Stimulated activated CD4-positive, alpha-beta T cell treated with anti-CD3 and anti-CD28 coated beads, Interleukin-4, amount 100 ng/mL, for 1 hour (primary cell): Measurements from ENCODE around the gene CYP46A1.
"Not testable (repeated sequence)": the region's sequence is repeated elsewhere in the genome, so short reads cannot be mapped to it uniquely, and the experiment has no call there.

ENCODE experiments used
- DNase-seq: peaks from one replicate; pipeline ENCODE4 v3.0.0-alpha.2; 2020

Gene CYP46A1

DNA sequence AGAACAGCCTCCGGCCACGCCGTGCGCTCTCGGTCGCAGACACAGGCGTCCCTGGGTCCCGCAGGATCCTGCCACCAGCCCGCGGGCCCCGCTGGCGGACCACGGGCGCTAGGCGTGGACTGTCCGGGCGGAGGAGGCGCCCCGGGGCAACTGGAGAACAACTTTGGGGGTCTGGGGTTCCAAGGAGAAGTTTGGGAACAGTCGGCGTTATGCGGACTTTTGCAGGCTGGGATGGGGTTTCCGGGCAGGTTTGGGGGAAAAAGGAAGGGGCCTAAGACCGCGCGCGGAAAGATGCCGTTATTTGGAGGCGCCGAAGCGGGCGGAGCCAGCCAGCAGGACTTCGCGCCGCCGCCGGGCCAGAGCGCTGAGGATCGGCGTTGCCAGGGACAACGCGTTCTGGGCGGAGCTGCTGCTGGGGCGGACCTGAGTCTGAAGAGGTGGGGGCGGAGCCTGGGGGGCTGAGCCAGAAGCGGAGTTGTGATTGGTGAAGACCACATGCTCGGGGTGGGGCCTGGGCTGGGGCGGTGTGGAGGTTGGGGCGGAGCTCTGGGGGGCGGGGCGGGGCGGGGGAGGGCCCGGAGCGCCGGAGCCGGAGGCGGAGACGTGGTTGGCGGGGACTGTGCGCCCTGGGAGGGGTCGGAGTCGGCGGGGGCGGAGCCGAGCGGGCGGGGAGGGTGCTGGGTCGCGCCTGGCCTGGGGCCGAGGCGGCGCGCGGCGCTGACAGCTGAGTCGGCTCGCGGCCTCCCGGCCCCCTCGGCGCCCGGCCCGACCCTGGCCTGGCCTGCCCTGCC, at the start of gene CYP46A1:
Gene CYP46A1, plus strand, starts transcription at position 680 of the 791 bp plus-strand sequence. CDS start 120 bp downstream, outside the sequence.
- peak; percentile 100 for DNase-seq

DNA sequence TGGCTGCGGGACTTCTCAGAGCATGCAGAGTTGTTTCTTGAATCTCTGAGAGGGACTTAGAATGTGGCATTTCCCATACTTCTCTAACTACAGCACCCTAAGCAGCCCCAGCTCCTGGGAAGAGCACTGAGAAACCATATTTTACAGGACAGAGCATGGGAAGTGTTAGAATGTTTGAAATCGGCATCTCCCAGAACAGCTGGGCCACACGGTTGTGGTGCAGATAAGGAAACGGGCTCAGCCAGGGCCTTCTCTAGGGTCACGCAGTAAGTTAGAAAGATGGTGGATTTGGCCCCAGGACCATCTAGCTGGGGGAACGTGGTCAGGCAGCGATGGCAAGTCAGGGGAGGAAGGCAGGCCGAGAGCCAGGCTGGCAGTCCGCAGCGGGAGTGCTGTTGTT, 49.7 kb upstream of the CYP46A1 start:
- DNase-seq = no peak

DNA sequence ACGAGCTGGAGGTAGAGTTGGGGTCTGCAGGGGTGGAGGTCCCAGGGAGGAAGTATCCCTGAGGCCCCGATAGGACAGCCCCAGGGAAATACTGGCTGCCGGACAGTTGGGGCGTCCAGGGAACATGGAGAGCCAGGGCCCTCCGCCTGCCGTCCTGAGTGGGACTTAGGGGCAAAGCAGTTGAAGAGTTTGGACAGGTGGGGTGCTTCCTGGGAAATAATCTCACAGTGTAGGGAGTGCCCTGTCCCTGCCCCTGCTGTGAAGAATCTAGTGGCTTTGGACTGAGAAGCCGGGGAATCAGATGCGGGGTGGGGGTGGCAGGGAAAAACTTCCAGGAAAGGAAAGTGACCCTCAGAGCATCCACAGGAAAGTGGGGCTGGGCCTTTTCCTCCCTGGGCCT, 49.0 kb upstream of the CYP46A1 start:
- DNase-seq = no peak

DNA sequence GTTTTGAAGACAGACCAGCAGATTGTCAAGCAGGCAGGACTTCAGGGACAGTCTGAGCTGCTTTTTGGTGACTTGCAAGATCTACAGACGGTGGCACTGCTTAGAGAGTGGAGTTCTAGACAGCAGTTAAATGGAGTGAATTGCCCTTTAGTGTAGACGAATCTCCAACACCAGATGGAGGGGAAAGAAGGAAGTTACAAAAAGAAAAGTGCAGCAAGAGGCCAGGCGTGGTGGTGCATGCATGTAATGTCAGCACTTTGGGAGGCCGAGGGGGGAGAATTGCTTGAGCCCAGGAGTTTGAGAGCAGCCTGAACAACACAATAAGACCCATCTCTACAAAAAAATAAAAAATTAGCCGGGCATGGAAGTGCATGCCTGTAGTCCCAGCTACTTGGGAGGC, 47.6 kb upstream of the CYP46A1 start:
- DNase-seq = no peak

DNA sequence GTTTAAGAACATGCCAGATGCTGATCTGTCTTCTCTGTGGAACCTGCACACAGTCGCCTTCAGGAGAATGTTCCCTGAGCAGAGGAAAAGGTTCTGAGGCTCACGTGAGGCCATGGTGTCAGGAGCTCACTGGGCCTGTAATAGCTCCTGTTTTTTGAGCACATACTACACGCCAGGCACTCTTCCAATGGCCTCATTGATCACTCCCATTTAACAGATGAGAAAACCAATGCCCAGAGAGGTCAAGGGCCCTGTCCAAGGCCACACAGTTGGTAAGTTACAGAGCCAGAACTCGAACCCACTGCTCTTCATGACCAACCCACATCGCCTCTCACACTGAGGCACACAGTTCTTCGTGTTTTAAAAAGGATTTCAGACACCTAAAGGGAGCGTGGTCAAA, 46.5 kb upstream of the CYP46A1 start:
- no peak for DNase-seq

DNA sequence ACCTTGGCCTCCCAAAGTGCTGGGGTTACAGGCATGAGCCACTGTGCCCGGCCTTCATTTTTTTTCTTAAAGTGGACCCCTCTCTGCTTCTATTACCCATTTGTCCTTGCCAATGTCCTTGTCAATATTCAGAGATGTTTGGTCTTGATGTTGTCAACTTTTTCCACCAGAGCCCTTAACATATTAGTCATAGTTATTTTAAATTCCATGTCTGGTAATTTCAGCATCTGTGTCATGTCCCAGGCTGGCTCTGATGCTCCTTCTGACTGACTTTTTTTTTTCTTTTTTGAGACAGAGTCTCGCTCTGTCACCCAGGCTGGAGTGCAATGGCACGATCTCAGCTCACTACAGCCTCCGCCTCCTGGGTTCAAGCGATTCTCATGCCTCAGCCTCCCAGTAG, 41.3 kb upstream of the CYP46A1 start:
- not testable (repeated sequence) for DNase-seq

DNA sequence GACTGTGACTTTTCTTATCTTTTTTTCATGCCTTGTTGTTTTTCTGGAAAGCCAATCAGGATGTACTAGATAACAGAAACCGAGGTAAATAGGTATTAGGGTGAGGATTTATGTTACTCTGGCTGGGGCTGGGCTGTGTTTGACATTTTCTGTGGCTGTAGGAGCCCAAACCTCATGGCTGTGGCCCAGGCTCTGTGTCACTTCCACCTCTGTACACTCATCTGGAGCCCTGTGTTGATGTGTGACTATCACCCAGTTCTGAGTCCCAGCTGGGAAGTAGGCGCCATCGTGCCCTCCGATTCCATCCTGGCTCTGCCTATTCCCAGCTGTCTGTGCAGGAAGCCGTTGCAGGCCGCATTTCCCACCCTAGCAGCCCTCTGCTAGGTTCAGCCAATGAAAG, 40.8 kb upstream of the CYP46A1 start:
- no peak for DNase-seq

DNA sequence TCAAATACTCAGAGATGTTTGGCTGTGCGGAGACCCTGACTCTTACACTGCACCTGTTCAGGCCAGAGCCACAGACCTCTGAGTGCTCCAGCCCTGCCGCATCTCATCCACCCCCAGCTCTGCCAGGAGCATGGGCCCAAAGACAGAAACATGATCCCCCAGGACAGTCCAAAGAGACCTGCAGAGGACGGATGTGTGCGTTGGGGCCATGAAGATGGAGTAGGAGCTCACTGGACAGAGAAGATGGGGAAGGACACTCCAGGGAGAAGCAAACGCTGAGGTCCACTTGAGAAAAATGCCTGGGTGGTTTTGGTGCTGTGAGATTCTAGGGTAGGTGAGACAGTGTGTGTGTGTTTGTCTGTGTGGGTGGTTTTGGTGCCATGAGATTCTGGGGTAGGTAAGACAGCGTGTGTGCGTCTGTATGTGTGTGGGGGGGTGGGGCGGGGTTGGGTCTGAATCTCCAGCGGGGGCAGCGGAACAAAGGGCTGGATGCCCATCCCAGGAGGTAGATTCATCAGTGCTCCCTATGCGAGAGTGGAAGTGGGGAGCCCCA, 40.0 kb upstream of the CYP46A1 start:
- DNase-seq = no peak

DNA sequence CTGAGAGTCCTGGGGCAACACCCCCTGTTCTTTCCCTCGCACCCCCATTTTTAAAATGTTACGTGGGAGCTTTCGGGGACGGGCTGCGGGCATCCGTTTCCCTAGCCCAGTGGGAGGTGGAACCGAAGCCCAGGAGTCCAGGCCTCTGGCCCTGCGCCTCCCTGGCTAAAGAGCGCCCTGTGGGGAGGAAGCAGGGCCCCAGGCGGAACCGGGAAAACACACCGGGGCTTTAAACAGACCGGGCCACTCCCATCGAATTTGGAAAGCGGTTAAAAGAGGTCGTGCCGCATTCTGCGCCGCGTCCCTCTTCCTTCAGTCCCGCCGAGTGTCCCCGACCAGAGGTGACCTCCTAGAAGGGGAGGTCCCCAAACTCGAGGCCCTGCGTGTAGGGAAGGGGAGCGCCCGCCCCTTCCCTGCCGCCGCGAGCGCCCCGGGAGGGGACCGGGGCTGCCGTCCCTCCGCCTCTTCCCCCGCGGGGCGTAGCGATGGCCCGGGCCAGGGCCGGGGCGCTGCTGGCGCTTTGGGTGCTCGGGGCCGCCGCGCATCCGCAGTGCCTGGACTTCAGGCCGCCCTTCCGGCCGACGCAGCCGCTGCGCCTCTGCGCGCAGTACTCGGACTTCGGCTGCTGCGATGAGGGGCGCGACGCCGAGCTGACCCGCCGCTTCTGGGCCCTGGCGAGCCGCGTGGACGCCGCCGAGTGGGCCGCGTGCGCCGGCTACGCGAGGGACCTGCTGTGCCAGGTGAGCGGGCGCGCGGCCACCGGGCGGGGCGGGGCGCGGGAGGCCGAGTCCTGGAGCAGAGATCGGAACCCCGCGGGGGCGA, 39.2 kb upstream of the CYP46A1 start, which contains the start of gene HHIPL1:
Gene HHIPL1, plus strand, starts transcription at position 407 of the 822 bp plus-strand sequence. Its CDS starts 79 bp downstream, at position 486.
- no peak for DNase-seq

DNA sequence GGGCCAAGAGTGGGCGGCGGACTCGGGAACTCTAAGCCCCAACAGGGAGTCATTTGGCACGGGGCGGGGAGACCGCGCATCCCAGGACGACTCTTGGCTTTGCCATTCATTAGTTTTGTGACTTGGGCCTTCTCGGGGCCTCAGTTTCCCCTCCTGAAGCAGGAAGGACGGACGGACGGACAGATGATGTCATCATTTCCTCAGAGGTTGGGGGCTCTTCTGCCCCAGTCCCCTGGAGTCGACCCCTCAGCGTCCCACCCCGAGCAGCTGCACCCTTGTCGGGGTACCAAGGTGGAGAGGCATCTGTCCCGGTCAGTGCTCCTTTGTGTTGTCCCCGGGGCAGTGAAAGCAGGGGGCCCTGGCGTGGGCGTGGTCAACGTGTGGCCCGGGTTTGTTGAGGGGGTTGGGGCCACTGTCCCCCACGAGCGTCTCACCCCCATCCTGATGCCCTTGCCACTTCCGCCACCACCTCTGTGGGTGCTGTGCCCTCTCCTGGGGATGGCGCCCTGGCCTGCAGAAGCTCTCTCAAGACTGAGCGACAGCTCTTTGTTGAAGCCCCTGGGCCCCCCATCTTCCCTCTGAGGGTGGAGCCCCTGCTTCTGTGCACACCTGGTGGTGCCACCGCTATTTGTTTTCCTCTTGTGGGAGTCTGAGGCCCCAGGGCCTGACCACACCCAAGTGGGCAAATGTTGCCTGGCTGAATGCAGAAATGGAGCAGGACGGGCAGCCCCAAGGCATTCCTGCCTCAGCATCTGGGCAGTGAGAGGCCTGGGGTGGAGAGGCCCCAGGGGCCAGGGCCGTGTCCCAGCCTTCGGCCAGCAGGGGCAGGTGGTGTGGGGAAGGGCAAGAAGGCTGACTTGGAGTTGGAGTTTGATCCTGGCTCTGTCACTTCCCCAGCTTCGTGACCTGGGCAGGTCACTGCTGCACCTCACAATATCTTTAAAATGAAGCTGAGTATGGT, 38.3 kb upstream of the CYP46A1 start:
- no peak for DNase-seq

DNA sequence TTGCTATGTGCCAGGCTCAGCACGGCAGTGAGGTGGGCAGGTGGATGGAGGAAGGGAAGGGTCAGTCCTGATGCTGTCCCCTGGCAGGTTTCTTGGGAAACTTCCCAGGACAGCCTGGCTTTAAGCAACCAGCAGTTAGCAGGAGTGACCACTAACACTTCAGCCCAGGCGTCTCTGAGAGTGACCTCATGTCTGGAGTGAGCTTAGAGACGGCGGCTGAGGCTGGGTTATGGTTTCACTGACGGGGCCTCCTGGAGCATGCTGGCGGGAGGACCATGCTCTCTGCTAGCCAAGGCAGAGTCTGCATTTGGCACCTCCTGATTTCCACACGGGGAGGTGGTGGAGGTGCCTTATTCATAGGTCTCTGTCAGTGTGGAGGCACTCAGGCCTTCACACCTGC, 36.7 kb upstream of the CYP46A1 start:
- DNase-seq = no peak

DNA sequence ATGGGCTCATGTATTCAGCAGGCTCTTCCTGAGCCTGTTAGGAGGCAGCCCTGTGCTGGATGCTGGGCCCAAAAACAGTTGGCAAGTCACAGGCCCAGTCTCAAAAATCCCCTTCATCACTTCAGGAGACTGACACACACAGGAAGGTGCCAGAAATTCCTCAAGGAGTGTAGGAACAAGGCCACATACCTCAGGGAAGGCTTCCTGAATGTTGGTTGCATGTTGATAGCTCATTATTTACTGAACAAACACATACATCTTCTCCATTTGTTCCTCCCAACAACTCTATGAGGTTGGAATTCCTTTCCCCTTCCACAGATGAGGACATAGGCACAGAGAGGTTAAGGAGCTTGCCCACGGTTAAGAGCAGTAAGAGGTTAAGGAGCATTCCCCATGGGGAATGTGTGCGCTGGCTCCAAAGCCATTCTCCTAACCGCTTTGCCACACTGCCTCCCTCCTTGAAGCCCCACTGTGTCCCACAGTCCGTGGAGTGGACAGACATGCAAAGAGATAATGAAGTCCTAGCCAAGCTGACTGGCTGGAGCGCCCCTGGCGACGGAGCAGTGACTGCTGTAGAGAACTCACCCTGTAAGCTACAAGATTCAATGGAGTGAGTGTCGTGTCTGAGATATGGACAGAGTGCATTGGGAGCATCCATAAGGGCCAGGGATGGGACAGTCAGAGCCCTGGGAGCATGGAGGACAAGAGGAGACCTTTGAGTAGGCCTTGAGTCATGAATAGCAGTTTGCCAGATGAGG, 35.9 kb upstream of the CYP46A1 start:
- DNase-seq = no peak

DNA sequence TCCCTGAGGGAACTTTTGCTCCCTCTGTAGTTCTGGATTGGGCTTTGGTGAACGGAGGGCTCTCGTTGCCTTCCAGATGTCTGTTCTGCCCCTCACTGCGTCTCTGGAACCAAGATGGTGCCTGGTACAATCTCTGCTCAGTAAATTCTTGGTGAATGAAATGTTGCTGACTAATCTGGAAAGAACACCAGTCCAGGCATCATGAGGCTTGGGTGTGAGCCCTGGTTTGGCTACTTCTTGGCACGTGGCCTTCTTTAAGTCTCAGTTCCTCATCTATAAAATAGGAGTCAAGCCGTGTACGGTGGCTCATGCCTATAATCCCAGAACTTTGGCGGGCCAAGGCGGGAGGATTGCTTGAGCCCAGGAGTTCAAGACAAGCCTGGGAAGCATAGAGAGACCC, 34.9 kb upstream of the CYP46A1 start:
- DNase-seq = no peak

DNA sequence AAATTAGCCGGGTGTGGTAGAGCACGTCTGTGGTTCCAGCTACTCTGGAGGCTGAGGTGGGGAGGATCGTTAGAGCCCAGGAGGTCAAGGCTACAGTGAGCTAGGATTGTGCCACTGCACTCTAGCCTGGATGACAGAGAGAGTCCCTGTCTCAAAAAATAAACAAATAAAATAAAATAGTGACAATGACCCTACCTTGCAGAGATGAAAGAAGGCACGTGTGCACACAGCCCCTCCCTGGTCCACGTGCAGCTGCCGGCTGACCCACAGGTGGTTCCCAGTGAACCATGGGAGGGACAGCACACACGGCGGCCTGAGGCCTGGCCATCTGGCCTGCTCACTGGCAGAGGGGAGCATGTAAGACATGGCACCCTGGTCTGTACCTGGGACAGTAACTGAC, 34.5 kb upstream of the CYP46A1 start:
- no peak for DNase-seq

DNA sequence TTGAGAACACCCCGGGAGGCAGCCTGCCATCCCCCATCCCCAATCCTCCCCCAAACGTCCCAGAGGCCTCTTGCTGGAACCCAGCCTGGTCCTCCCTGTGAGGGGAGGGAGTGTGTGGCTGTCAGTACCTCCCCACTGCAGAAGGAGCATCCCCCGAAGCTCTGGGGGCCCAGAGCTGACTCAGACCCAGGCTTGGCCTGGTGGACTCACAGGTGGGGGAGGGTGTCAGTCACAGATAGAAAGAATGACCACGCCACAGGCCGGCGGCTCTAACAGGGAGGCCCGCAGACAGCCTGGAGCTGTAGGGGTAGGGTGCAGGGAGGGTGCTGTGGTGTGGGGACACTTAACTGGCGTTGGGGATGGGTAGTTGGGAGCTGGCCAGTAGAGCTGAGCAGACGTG, 33.9 kb upstream of the CYP46A1 start:
- no peak for DNase-seq

DNA sequence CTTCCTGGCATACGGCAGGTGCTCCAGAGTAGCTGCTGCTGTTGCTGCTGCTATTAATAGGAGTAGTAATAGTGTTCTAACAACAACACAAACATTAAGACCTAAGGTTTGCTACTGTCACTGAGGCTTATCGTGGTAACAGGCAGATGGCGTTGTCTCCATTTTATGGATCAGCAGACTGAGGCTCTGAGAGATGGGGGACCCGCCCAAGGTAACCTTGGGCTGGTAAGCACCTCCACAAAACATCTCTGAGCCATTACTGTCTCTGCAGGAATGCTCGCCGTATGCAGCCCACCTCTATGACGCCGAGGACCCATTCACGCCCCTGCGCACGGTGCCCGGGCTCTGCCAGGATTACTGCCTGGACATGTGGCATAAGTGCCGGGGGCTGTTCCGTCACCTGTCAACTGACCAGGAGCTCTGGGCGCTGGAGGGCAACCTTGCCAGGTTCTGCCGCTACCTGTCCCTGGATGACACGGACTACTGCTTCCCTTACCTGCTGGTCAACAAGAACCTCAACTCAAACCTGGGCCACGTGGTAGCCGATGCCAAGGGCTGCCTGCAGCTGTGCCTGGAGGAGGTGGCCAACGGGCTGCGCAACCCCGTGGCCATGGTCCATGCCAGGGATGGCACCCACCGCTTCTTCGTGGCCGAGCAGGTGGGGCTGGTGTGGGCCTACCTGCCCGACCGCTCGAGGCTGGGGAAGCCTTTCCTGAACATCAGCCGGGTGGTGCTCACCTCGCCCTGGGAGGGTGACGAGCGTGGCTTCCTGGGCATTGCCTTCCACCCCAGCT, 31.9 kb upstream of the CYP46A1 start:
- no peak for DNase-seq

DNA sequence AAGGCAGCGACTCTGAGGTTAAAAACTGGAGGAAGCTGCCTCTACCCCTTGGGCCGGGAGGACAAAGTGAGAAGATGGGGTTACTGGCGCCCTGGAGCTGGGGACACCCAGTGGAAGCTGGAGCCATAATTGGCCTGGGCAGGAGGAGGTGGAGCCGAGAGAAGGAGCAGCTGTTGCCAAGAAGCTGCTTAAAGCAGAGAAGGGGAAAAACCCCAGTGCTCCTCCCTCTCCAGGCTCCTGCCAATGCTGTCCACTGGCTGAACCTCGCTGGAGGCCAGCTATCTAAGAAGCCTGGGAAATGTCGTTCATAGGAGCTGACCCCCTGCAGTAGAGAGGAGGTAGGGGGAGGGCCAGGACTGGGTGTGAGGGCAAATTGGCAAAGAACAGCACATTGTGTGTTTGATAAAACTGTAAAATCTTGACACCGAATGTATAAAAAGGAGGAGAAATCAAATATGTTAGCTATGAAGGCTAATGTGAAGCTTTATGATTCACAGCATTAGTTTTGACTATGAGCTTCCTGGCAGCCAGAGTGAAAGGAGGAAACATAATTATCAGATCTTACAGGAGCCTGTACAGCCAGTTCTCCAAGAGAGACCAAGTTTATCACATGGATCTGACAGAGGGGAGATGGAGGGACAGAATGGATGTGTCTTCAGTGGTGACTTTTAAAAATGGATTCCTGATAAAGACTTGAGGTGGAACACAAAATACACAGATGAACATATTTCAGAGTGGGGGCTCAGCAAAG, 29.7 kb upstream of the CYP46A1 start:
- DNase-seq = no peak

DNA sequence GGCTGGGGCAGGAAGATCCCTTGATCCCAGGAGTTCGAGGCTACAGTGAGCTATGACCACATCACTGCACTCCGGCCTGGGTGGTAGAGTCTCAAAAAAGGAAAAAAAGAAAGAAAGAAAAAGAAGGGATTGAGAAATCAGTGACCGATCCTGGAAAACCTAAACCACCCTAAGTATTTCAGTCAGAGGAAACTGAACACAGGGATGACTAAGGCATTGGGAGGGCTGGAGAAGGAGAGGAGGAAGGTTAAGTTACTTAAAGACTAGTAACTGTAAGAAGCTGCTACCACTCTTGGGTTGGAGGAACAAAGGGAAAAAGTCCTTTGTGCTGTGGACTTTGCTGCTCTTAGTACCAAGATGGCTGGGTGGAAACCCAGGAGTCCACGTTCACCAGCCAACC, 28.6 kb upstream of the CYP46A1 start:
- no peak for DNase-seq

DNA sequence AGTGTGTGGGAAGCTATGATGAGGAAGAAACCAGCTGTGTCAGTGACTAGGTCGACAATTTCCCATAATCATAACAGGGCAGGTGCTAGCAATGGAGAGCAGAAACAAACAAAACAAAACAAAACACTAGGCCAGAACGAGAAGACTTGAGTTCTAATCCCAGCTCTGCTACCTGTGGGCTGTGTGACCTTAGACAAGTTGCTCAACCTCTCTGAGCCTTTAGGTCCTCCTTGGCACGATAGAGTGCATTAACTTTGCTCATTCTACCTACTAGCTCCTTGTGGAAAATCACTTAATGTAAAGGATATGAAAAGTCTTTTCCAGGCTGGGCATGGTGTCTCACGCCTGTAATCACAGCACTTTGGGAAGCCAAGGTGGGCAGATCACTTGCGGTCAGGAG, 27.9 kb upstream of the CYP46A1 start:
- DNase-seq = no peak

DNA sequence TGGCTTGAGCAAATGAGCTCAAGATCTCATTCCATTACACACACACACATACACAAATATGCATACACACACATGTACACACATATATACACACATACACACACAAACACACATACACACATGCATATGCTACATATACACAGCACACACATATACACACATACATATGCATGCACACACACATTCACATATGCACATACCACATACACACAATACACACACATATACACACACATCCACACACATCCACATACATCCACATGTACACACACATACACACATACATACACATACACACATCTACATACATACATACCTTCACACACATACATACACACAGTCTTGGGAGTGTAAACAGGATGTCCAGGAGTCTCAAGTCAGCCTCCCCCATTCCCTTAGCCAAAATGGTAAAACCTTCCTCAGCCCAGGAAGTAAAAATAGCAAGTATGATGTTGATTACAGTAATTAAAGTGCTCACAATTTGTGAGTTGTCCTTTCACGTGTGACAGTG, 26.4 kb upstream of the CYP46A1 start:
- DNase-seq = no peak
